ENCODE measurements around the gene RGS3.

Gene RGS3

GRCh38 chr9:113465599-113466140, 2.1 kb downstream of the RGS3 start:
- DNase-seq (ENCODE audit: low spot score): peak; percentile 16

DNA sequence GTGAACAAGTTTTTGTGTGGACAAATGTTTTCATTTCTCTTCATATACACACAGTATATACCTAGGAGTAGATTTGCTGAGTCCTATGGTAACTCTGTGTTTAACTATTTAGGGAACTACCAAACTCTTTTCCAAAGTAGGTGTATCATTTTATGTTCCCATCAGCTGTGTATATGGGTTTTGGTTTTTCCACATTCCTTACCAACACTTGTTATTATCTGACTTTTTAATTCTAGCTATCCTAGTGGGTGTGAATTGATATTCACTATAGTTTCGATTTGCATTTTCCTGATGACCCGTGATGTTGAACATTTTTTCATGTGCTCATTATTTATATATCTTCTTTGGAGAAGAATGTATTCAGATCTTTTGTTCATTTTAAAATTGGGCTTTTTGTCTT, 3.7 kb downstream of the RGS3 start:
- DNase-seq (ENCODE audit: low spot score): no peak

GRCh38 chr9:113468716-113469448, 5.4 kb downstream of the RGS3 start:
- DNase-seq (ENCODE audit: low spot score): no peak

DNA sequence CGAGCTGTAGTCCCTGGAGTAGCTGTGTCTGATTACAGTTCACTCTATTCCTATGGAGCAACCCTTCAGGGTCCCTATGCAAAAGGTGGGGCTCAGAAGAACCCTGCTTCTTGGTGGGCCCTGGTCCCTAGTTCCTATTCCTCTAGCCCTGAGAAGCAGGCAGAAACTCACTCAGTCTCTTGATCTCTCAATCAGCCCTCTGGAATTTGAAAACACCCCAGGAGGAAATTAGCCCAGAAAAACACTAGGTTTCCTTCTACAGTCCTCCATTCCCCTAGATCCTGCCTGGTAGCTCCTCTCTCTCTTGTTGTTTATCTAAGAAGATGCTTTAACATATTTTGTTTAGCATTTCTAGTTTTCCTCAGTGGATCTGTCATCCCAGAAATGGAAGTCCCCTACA, 7.6 kb downstream of the RGS3 start:
- DNase-seq (ENCODE audit: low spot score): no peak

DNA sequence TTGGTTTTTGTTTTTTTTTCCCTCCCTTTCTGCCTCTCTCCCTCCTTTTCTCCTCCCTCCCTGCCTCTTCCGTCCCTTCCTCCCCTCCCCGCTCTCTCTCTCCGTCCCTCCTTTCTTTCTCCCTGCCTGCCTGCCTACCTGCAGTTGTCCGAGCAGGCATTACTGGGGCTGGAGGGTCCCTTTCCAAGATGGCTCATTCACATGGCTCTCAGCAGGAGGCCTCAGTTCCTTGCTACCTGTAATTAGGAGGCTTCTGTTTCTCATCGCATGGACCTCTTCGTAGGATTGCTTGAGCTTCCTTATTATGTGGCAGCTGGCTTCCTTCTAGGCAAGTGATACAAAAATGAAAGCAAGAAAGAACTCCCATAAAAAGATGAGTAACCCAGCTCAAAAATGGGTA, 8.0 kb downstream of the RGS3 start:
- no peak for DNase-seq (ENCODE audit: low spot score)

- DNase-seq (ENCODE audit: low spot score): no peak
Measured at GRCh38 chr9:113472199-113472598, 8.7 kb downstream of the RGS3 start.

DNA sequence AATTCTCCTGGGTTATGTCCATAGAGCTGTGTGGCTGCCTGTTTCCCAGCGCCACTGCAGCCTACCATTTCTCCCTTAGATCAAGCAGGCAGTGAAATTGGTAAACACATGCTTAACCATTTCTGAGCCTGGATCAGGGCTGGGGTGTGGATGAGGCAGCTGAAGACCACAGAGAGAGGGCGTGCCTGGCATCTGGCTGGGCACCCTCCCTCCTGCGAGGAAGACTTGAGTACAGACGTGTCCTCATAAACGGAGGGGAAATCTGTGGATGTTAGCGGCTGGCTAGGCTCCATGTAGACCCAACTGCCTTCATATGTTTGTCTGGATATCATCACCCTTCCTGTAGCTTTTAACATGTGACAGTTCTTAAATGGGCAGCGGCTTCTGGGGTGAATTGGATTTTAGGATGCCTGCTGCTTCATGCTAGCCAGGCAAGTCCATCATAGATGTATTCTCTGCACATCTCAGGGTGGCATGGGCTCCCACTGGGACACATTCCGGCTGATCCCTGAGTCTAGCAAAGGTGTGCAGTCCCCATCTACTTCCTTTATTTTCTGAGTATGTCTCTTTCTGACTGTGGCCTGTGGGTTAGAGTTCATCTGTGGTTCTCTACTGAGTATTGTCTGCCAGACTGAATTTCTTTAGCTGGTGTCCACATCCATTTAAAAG, 11.0 kb downstream of the RGS3 start:
- no peak for DNase-seq (ENCODE audit: low spot score)

DNA sequence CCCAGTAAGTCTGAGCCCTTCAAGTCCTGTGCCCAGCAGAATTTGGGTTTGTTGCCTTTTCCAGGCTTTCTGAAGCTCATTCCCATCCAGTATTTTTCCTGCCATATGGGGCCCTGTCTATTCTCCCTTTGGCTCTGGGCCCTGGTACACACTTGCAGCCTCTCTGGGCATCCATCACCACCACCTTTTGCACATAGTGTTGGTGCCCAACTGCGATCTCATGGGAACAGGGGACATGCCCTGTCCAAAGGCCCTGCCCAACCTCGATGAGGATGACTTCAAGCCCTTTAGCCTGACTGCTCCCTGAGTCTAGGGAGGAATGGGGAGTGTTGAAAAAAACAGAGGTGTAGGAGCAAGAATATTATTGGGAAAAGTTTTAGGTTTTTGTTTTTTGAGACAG, 11.5 kb downstream of the RGS3 start:
- DNase-seq (ENCODE audit: low spot score): no peak

DNA sequence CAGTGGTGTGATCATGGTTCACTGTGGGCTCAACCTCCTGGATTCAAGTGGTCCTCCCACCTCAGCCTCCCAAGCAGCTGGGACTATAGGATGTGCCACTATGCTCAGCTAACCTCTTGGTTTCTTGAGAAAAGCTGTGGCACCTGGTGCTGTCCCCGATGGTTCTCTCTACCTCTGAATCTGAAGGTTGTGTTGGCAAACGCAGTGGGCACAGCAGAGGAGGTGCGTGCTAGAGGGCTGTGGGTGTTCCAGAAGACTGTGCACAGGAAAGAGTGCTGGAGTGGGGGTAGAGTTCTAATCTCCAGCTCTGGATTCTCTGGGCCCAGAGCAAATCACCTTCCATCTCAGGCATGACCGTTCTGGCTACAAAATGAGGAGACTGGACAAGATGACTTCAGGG, 12.5 kb downstream of the RGS3 start:
- DNase-seq (ENCODE audit: low spot score): no peak

GRCh38 chr9:113476511-113476916, 13.0 kb downstream of the RGS3 start:
- DNase-seq (ENCODE audit: low spot score): no peak

GRCh38 chr9:113477058-113477457, 13.5 kb downstream of the RGS3 start:
- DNase-seq (ENCODE audit: low spot score): no peak

GRCh38 chr9:113477661-113478060, 14.1 kb downstream of the RGS3 start:
- no peak for DNase-seq (ENCODE audit: low spot score)

GRCh38 chr9:113479174-113479621, 15.7 kb downstream of the RGS3 start:
- DNase-seq (ENCODE audit: low spot score): no peak

- DNase-seq (ENCODE audit: low spot score): no peak
Measured at GRCh38 chr9:113480612-113481011, 17.1 kb downstream of the RGS3 start.

DNA sequence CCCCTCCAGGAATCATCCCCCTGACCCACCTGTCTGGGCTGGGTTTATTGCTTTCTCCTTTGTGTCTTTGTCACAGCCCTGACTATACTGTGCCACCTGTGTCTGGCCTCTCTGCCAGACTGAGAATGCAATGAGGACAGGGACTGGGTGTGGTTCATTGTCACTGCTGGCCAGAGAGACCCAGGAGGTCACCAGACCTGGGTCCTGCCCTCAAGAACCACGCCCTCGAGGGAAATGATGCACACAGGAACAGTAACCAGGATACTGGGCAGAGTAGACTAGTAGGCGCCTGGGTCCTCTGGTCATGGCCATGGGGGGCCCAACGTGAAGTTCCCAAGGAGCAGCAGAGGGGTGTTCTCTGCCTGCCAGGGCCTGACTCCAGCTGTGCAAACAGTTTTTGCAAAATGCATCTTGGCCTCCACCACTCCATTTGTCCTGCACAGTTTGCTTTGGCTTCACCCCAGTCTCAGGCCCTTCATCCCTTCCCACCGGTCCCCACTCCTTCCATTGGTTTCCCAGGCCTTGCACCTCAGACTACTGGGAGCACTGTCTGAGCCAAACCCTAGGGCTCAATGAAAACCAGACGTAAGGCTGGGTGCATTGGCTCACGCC, 17.8 kb downstream of the RGS3 start:
- no peak for DNase-seq (ENCODE audit: low spot score)

DNA sequence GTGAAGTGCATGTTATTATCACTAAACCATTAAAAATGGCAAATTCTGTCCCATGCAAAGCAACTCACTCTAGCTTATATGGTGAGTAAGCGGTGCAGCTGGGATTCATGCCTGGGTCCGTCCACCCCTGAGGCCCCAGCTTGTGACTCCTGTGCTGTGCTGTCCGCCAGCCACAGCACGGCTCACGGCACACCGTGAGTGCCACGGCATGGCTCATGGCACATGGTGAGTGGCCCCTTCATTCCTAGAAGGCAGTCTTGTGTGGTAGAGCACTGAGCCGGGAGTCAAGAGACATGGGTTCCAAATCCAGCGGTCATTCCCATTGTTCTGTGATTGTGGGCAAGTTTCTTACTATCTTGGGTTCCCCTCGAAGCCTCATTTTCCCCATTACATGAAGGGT, 18.8 kb downstream of the RGS3 start:
- no peak for DNase-seq (ENCODE audit: low spot score)

DNA sequence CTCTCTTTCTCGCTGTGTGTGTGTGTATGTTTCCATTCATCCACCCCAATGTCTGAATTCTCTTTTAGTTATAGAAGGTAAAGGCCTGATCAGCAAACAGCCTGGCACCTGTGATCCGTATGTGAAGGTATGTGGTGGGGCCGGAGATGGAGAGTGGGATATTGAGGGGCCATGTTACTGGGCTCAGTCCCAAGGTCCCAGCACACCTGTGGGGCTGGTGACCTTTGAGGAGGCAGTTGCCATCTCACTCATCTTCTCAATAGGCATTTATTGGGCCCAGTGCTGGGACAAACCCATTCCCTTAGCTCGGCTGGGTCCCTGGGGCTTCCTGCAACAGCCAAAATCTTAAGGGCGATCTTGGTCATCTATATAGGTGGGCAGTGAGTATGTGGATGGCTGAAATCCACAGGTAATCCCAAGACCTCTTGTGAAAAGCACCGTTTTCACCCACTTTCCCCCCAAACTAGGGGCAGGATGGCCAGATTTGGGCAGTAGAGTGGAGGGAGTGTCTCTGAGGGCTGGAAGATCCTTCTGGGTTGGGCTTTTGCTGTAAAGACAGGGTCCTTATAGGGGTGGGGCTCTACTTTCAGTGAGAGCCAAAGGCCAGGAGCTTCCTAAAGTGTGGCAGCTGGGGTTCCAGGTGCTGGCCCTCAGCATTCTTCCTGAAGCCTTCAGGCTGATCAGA, 19.6 kb downstream of the RGS3 start:
- DNase-seq (ENCODE audit: low spot score): no peak

DNA sequence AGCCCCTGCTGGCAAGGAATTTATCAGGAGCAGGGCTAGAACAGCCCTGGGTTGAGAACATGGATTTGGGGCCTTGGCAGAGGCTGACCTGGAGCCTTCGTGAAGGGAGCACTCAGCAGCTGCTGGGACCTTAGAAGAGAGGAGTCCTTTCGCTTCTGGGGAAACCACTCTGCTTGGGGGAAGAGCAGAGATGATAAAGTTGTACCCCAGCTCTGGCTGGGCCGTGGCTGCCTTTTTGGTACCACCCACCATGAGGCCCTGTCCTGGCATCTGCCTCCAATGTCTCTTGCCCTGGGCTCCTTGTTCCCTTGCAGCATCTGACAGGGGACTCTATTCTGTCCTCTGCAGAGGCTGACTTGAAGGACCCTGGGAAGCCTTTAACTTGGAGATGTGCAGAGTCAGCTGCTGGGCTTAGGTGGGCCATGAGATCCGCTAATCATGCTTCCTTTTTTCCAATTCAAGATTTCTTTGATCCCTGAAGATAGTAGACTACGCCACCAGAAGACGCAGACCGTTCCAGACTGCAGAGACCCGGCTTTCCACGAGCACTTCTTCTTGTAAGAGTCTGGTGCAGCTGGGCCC, 20.2 kb downstream of the RGS3 start:
- DNase-seq (ENCODE audit: low spot score): no peak

GRCh38 chr9:113484258-113484730, 20.8 kb downstream of the RGS3 start:
- no peak for DNase-seq (ENCODE audit: low spot score)

- DNase-seq (ENCODE audit: low spot score): no peak
Measured at GRCh38 chr9:113485761-113486115, 22.2 kb downstream of the RGS3 start.

- DNase-seq (ENCODE audit: low spot score): no peak
Measured at GRCh38 chr9:113486327-113486726, 22.8 kb downstream of the RGS3 start.

DNA sequence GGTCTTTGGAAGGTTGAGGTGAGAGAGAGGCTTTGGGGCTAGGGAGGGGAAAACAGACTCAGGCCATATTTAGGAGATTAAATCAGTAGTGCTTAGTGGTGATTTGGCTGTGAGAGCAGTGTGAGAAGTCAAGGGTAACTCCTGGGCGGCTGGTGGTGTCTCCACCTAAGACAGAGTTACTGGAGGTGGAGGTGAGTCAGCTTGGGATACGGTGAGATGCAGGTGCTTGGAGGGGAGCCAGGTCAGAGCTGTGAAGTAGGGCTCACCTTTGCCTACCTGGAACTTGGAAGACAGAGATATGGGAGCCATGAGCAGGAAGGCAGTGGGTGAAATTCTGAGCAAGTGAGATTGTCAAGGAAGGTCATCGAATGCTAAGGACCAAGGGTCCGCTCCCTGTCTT, 24.5 kb downstream of the RGS3 start:
- no peak for DNase-seq (ENCODE audit: low spot score)
